ENCODE measurements around the gene SLC9C1.

The SLC9C1 gene

GRCh38 chr3:112293368-112294321 lies at the start of gene SLC9C1:
Gene SLC9C1 (minus strand): TSS chr3:112294216. CDS start chr3:112286791, 7,425 bp downstream.
- peak; percentile 67 for DNase-seq

DNA sequence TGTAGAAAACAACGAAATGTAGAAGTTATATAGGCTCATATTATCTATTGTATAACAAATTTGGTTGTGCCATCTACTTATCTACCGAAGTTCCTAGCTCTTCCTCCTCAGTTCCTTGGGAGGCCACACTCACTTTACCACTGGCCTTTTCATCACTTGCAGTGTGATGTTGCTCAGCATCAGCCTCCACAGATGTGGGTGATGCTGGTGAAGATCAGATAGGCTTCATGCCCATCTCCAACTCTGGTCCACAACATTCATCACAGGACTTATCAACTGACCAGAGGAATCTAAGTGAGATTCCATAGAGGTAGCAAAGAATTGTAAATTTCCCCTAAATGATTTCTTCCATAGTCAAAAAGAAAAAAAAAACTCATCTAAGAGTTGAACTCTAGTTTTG lies 47.4 kb upstream of the SLC9C1 start:
- DNase-seq = no peak

DNA sequence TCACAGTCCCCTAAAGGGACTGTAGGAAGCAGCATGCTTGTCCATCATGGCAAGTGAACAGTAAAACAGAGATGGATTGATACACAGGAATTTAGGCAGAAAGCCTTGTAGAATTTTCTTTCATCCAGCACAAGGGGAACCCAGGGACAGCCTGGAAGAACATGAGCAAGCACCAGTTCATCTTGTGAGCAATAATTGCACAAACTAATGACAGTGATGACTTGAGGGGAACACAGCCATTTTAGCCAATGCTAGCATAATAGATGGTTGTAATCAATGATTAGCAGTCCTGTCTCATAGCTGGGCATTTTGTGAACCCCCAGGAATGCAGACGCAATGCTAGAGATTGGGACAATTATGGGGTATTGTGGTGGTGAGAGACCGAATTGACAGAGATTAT lies 45.6 kb upstream of the SLC9C1 start:
- no peak for DNase-seq

DNA sequence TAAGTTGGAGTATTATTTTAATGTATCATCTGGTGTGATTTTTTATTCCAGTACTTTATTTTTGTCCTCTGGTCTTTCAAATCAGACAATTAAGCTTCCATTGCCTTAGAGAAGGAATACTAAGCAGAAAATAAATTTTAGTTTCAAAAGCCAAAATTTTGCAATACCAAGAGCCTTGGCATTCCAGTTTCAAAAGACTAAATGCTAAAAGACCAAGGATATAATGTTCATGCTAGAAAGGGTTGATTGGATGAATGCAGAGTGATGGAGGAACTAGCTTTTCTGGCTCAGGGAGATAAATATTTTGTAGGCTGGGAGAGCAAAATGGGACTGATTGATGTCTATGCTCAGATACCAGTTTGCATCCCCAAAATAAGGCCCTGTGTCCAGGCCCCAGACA lies 45.1 kb upstream of the SLC9C1 start:
- DNase-seq = no peak

DNA sequence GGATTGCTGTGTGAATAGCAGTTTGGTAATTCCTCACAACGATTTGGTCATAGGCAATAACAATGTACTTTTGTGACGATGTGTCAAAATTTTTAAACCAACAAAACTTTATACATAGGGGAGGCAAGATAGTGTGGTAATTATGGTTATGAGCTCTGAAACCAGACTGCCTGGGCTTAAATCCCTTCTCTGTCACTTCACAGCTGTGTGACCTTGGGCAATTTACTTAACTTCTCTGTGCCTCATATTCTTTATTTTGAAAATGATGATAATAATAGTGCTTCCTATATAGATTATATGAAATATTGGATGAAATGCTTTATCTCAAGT lies 44.7 kb upstream of the SLC9C1 start:
- DNase-seq = no peak

DNA sequence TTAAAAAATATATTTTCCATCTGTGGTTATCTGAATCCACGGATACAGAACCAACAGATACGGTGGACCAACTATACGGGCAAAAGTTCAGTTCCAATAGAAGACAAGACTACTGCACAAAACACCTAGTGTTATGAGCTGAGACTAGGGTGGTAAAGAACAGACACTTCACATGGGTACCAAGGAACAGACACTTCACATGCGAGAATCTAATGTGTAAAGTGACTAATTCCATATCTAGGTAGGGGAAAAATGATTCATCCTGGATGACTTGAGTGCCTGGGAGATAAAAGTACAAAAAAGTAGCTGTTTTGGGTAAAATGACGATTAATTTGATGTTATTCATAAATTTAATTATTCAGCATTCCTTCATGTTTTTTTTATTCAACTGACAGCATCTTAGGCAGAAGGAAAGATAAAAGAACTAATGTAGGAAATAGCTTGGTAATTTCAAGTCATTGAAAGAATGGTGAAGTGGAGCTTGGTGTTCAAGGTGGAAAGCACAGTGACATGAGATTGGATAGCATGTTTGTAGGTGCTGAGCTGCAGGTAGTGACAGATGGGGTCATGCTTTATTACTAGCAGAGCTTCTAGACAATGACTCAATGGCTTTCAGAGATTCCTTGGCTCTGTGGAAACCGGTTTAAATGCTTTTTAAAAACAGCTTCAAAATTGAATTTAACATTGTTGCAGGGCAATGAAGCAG lies 44.2 kb upstream of the SLC9C1 start:
- DNase-seq = no peak

DNA sequence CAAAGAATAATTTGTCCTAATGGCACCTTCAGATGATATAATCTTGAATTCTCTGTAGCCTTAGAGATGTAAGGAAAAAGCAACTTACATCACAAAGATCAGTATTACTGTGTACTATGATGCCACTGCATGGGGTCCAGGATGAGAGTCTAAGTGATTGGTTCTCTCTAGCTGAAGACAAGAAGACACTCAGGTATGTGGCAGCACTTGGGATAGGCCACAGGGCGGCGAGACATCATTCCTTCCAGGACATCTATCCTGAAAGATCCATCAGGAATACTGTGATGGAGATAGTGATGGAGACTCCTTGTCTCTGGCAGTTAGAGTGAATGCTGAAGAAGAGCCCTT lies 41.4 kb upstream of the SLC9C1 start:
- no peak for DNase-seq

- DNase-seq = no peak
These were observed 40.8 kb upstream of the SLC9C1 start for GRCh38 chr3:112334691-112335433.

DNA sequence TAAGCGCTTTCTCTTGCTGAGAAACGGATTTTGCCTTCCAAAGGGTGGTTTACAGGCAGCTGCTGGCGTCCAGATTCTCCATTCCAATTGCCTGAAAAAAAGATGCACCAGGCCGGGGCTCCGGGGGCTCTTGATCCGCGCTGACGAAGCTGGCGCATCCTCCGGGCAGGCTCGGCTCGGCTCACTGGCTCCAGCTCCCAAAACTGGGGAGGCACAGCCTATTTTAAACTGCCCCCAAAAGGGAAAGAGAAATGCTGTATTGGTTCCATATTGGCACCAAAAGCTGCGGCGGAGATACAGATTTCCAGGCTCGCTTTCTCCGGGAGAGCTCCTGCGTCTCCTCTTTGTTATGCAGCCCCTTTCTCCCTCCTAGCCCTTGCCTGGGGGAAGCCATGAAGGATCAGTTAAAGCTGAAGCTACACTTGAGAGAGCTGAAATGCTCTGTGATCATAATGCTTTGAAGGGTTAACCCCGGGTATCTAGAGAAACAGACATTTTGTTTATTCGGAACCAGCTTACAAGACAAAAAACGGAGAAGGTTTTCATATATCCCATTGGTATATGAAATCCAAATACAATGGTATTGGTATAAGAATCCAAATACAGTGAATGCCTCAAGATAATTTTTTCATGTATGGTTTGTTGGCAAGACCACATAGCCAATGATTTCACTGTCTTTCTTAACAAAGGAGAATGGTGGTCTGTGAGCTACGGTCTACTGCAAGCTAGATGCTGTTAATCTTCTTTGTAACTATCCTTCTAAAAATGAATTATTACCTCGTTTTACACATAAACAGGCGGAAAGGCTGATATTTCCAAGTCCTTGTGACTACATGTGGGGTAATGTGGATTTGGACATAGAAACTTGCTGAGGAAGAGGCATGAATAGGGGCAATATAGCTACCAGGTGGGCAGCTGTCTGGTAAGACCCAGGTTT lies 39.6 kb upstream of the SLC9C1 start:
- DNase-seq = peak; percentile 60

DNA sequence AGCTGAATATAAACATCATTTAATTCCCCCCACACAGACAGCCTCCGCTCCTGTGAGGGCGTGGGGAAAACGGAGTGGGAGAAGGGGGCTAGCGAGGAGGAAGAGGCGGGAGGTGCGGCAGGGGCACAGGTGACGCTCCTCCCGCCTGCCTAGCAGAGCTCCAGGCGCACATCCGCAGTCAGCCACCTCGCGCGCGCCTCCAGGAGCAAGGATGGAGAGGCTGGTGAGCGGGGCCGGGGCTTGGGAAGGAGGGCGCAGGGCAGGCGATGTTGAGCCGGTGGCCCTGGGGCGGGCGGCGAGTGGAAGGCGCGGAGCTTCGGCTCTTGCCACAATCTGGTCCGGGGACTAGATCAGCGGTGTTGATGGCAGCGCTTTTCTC lies 39.0 kb upstream of the SLC9C1 start, which contains the start of gene CD200:
TSS of gene CD200 (plus strand) at position 155 of the 379 bp plus-strand sequence. CDS start at position 212, 57 bp downstream.
- DNase-seq = peak; percentile 91

GRCh38 chr3:112331851-112332250 lies 37.8 kb upstream of the SLC9C1 start:
- DNase-seq = no peak

GRCh38 chr3:112327371-112327951 lies 33.4 kb upstream of the SLC9C1 start:
- no peak for DNase-seq

DNA sequence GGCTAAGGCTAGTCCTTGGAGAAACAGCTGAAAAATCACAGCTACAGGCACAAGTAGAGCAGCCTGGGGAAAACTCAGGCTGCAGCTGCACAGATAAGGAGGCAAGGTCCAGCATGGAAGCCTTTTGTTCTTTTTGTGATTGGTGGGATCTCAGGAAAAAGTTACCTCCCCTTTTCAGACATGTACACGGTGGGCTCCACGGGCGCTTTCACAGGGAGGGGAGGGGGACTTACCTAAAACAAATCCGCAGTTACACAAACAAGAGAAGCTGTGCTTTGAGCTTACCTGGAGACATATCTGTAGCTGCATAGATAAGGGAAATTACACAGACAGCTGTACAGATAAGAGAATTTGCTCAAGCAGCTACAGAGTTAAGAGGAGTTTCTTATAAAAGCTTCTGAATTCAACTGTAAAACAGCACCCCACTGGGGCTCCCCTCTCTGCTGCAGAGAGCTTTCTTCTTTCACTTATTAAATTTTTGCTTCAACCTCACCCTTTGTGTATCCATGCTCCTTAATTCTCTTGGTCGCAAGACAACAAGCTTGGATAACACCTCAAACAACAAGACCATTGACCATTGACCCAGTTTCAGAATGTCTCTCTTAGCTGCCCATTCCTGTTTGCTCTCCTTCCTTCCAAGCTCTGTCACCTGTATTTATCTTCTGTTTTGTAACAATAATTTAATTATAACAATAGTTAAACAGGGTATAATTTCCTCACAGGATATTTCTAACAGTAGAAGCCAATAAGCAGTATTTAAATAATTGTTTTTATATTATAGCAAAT lies 28.0 kb upstream of the SLC9C1 start:
- no peak for DNase-seq

- DNase-seq = no peak
These were observed 26.7 kb upstream of the SLC9C1 start for GRCh38 chr3:112320691-112321090.

DNA sequence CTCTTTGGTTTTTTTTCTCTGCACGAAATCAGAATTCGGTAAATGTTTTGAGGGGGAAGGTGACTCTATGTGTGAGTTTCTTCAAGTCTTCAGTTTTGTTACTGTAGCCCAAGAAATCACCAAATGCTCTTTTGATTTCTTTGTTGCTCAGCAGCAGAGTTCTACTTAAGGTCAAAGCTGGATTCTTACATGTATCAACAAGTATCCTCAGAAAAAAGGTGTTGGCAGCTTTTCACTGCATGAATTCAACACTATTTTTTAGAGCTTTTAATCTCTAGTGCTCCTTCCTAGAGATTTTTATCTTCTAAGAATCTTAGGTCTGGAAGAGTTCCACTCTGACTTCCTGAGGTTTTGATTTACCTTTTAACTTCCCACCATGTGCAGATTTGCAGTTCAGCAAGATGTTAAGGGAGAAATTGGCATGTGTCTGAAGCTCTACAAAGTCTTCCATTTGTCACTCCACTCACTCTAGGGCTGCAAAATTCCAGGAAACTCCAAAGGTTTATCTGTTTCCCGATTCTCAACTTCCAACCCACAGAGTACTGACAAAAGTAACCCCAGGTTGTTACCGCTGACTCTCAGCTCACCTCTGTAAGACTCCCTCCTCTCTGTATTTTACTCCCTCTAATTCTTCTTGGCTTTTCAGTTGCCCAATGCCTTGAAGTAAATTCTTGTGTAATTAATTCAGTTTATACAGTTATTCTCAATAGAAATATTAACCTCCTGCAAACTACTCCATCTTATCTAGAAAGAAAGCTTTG lies 25.7 kb upstream of the SLC9C1 start:
- no peak for DNase-seq

DNA sequence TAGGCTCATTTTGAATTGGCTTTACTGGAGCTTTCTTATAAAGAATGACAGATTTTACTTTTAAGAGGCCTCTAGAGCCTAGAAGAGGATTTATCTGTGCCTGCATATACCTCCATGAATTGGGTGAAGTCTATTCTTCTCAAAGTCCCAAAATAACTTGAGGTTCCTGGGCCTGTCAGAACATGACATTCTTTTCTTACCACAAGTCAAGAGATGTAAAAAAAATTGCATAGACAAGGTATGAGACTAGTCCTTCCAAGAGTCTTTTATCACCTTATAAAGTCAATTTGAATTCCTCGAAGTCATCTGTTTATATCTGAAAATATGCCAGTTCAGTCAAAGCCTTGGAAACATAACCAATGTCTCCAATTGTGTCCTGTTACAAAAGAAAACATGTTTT lies 21.8 kb upstream of the SLC9C1 start:
- DNase-seq = no peak

- DNase-seq = no peak
These were observed 20.6 kb upstream of the SLC9C1 start for GRCh38 chr3:112314649-112315048.

DNA sequence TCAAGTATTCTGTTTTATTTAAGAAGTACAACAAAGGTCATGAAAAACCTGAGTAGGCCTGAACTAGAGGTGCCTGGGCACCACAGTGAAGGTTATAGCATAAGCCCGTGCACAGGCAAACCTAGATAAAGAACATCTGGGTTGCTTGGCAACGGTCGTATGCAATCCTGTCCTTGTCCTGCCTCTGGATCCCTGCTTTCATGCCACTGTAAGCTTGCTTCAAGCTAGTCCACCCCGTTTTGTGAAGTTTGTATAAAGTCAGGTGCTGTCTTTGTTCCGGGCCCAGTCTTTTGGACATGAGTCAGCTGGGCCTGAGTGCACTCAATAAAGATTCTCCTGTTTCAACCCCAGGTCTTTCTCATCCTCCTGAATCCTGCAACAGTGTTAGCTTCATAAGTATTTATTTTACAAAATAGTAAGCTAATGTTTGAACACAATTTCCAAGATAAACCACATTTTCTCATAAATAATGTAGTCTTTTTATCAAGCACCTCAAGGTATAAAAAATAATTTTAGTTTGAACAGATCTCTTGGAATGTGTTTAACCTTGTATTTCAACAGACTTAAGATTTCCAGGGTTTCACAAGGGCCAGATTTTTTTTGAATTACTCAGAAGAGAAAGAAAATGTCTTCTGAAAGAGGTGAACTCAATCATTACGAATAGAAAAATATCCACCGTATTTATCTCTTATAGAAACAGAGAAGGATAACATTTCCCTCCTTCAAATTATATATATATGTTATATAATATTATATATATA lies 14.3 kb upstream of the SLC9C1 start:
- peak; percentile 77 for DNase-seq

- DNase-seq = no peak
These were observed 13.5 kb upstream of the SLC9C1 start for GRCh38 chr3:112307557-112307956.

- no peak for DNase-seq
These were observed 12.8 kb upstream of the SLC9C1 start for GRCh38 chr3:112306825-112307224.
